OCI-LY1 (cell line): ENCODE measurements around the gene RABGEF1.

Source experiments
- H2AFZ ChIP-seq: fragments of 200-600 bp; sonication (generic), shearing (Covaris generic); 2 replicates; pipeline ENCODE4 v1.6.0; 2014; ENCODE audit warnings: antibody characterized with exemption, mild to moderate bottlenecking, low read length
- H3F3A ChIP-seq: fragments of 200-600 bp; sonication (generic), shearing (Covaris generic); 2 replicates; pipeline ENCODE4 v1.6.0; 2014; ENCODE audit warnings: mild to moderate bottlenecking, antibody characterized with exemption, low read length, moderate library complexity; ENCODE audit not compliant: insufficient read depth
- H3K27ac ChIP-seq: fragments of 200-600 bp; sonication (generic); 2 replicates; pipeline ENCODE4 v1.5.1; 2014; ENCODE audit warnings: low read length, mixed run types, mild to moderate bottlenecking, low read depth; ENCODE audit not compliant: poor library complexity, severe bottlenecking
- H3K27me3 ChIP-seq: fragments of 200-600 bp; sonication (generic); 2 replicates; pipeline ENCODE4 v1.6.0; 2014; ENCODE audit warnings: antibody characterized with exemption, mild to moderate bottlenecking, low read length, moderate library complexity; ENCODE audit not compliant: insufficient read depth
- H3K36me3 ChIP-seq: fragments of 200-600 bp; sonication (generic); 2 replicates; pipeline ENCODE4 v1.6.1; 2014; ENCODE audit warnings: mild to moderate bottlenecking, antibody characterized with exemption, low read length, moderate library complexity, mixed read lengths; ENCODE audit not compliant: insufficient read depth
- H3K4me1 ChIP-seq: fragments of 200-600 bp; sonication (generic); 2 replicates; pipeline ENCODE4 v1.5.1; 2014; ENCODE audit warnings: mild to moderate bottlenecking, low read length, moderate library complexity; ENCODE audit not compliant: insufficient read depth, severe bottlenecking
- H3K4me2 ChIP-seq: fragments of 200-600 bp; sonication (generic), shearing (Covaris generic); 2 replicates; pipeline ENCODE4 v1.6.1; 2014; ENCODE audit warnings: low read length
- H3K4me3 ChIP-seq: fragments of 200-600 bp; sonication (generic); 2 replicates; pipeline ENCODE4 v1.5.1; 2014; ENCODE audit warnings: low read length, low read depth, mild to moderate bottlenecking, mixed read lengths; ENCODE audit not compliant: poor library complexity, severe bottlenecking
- H3K79me2 ChIP-seq: fragments of 200-600 bp; shearing (Covaris generic); 2 replicates; pipeline ENCODE4 v1.6.1; 2016; ENCODE audit warnings: mixed run types, low read length, mixed read lengths; ENCODE audit not compliant: insufficient read depth
- H3K9ac ChIP-seq: fragments of 200-600 bp; sonication (generic), shearing (Covaris generic); 2 replicates; pipeline ENCODE4 v1.6.1; 2014; ENCODE audit warnings: mild to moderate bottlenecking, low read length, mixed read lengths
- H3K9me2 ChIP-seq: fragments of 200-600 bp; sonication (generic), shearing (Covaris generic); 2 replicates; pipeline ENCODE4 v1.6.1; 2014; ENCODE audit warnings: low read depth, mild to moderate bottlenecking, low read length, mixed read lengths
- H3K9me3 ChIP-seq: fragments of 200-600 bp; shearing (Covaris generic); 2 replicates; pipeline ENCODE4 v1.6.1; 2014; ENCODE audit warnings: low read length, mixed read lengths
- H4K20me1 ChIP-seq: fragments of 200-600 bp; sonication (generic), shearing (Covaris generic); 2 replicates; pipeline ENCODE4 v1.6.0; 2016; ENCODE audit warnings: mild to moderate bottlenecking, low read length; ENCODE audit not compliant: insufficient read depth
- CTCF ChIP-seq: fragments of 200-600 bp; sonication (generic), shearing (Covaris generic); IDR thresholded peaks from 2 replicates; pipeline ENCODE4 v1.5.1; 2017; ENCODE audit warnings: mild to moderate bottlenecking, antibody characterized with exemption, low read length, moderate library complexity, mixed read lengths
- EZH2 ChIP-seq: fragments of 200-600 bp; sonication (generic), shearing (Covaris generic); IDR thresholded peaks from 2 replicates; pipeline ENCODE4 v1.8.0; 2017; ENCODE audit warnings: borderline replicate concordance, mixed run types, mild to moderate bottlenecking, antibody characterized with exemption, low read length, moderate library complexity, mixed read lengths

Gene RABGEF1

GRCh38 chr7:66737667-66738066 lies 2.9 kb upstream of the RABGEF1 start:
- TF ChIP-seq CTCF = no peak
- TF ChIP-seq EZH2 = no peak
- Histone ChIP-seq H2AFZ (no peak overlapping the region), H4K20me1 (no peaks in the 10 kb centered on the region), H3K9me2 (no peaks in the 10 kb centered on the region), H3K36me3 (peaks cover 20% of the 10 kb centered on the region), H3K4me1 (peaks cover 46% of the 10 kb centered on the region), H3K79me2 (no peaks in the 10 kb centered on the region), H3F3A (no peaks in the 10 kb centered on the region), H3K9me3 (0 out of 2 replicates have a peak, but pooled peaks cover 4% of the 10 kb centered on the region), H3K27me3 (no peaks in the 10 kb centered on the region), H3K9ac (peak overlapping the region; percentile 42; the same call in 1 of the 2 replicates), H3K4me3 (peak overlapping the region; percentile 17), H3K27ac (peak overlapping the region; percentile 76), H3K4me2 (peak overlapping the region; percentile 48)

GRCh38 chr7:66739477-66739876 lies 1.1 kb upstream of the RABGEF1 start:
- H3K9me3 ChIP-seq = 0 out of 2 replicates have a peak, but pooled peaks cover 4% of the 10 kb centered on the region
- peak overlapping the region; percentile 73 for H3K4me3 ChIP-seq
- no peaks in the 10 kb centered on the region for H3K27me3 ChIP-seq
- peak overlapping the region; percentile 77 for H3K9ac ChIP-seq
- TF ChIP-seq EZH2 = no peak
- TF ChIP-seq CTCF = no peak
- H3K79me2 ChIP-seq = peaks cover 4% of the 10 kb centered on the region; the same call in 1 of the 2 replicates
- H3F3A ChIP-seq = no peaks in the 10 kb centered on the region
- peaks cover 47% of the 10 kb centered on the region for H3K4me1 ChIP-seq
- peaks cover 20% of the 10 kb centered on the region for H3K36me3 ChIP-seq
- peak overlapping the region; percentile 72 for H3K27ac ChIP-seq
- no peak overlapping the region for H2AFZ ChIP-seq
- no peaks in the 10 kb centered on the region for H3K9me2 ChIP-seq
- H3K4me2 ChIP-seq = peak overlapping the region; percentile 78
- no peaks in the 10 kb centered on the region for H4K20me1 ChIP-seq

- H3K79me2 ChIP-seq = peaks cover 4% of the 10 kb centered on the region; the same call in 1 of the 2 replicates
- no peaks in the 10 kb centered on the region for H3K9me2 ChIP-seq
- H3K4me2 ChIP-seq = peak overlapping the region; percentile 78
- no peaks in the 10 kb centered on the region for H3K27me3 ChIP-seq
- H3K4me3 ChIP-seq = peak overlapping the region; percentile 73
- peaks cover 17% of the 10 kb centered on the region for H3K36me3 ChIP-seq
- peak overlapping the region; percentile 77 for H3K9ac ChIP-seq
- H4K20me1 ChIP-seq = no peaks in the 10 kb centered on the region
- H2AFZ ChIP-seq = no peak overlapping the region
- no peak for TF ChIP-seq CTCF
- no peak for TF ChIP-seq EZH2
- no peaks in the 10 kb centered on the region for H3F3A ChIP-seq
- H3K4me1 ChIP-seq = peaks cover 52% of the 10 kb centered on the region
- H3K9me3 ChIP-seq = 0 out of 2 replicates have a peak, but pooled peaks cover 4% of the 10 kb centered on the region
- H3K27ac ChIP-seq = peak overlapping the region; percentile 72
Measured at GRCh38 chr7:66739953-66740301, 606 bp upstream of the RABGEF1 start.
